ENCODE results near the gene BRD1. TPM values are rescaled to one million over a fixed set of nuclear protein-coding genes. Genes with fewer than 3 reads are reported as not detected.

BRD1 gene
- total and polyA plus RNA-seq, 2 experiments from 2014 or later = 12.3 to 33.8 TPM

DNA sequence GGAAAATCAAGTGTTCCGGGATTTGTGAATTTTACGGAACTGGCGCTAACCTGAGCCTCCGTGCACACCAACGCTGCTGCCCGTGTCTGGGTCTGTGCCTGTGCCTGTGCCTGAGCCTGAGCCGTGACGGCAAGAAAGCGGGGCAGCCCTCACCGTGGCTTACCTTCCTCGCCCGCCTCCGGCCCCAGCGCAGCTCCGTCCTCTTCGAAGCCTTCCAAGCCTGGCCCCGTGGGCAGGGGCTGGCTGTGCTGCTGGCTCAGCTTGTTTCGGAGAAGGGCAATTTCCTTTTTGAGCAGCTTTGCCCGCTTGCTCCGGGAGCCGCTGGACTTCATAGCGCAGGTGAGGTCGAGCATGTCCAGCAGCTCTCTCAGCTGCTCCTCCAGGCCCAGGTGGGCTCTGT is 33.8 kb downstream of the BRD1 start (continued):
- TF ChIP-seq JUNB (IDR thresholded peaks at IDR 0.05; ENCODE audit: unreplicated experiment) = no peak
- TF ChIP-seq NANOG (IDR thresholded peaks at IDR 0.05; ENCODE audit: borderline replicate concordance) = no peak
- no peak for TF ChIP-seq POLR2AphosphoS5 (IDR thresholded peaks at IDR 0.05; ENCODE audit: low read depth)
- TF ChIP-seq, protein P1, sequence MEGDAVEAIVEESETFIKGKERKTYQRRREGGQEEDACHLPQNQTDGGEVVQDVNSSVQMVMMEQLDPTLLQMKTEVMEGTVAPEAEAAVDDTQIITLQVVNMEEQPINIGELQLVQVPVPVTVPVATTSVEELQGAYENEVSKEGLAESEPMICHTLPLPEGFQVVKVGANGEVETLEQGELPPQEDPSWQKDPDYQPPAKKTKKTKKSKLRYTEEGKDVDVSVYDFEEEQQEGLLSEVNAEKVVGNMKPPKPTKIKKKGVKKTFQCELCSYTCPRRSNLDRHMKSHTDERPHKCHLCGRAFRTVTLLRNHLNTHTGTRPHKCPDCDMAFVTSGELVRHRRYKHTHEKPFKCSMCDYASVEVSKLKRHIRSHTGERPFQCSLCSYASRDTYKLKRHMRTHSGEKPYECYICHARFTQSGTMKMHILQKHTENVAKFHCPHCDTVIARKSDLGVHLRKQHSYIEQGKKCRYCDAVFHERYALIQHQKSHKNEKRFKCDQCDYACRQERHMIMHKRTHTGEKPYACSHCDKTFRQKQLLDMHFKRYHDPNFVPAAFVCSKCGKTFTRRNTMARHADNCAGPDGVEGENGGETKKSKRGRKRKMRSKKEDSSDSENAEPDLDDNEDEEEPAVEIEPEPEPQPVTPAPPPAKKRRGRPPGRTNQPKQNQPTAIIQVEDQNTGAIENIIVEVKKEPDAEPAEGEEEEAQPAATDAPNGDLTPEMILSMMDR (conservative IDR thresholded peaks at IDR 0.05; ENCODE audit: low read depth in 2 of 2) = no peak
- no peak for TF ChIP-seq ZNF331 (CRISPR knock-in tag; IDR thresholded peaks at IDR 0.05; ENCODE audit: low read depth)
- TF ChIP-seq, protein P2, sequence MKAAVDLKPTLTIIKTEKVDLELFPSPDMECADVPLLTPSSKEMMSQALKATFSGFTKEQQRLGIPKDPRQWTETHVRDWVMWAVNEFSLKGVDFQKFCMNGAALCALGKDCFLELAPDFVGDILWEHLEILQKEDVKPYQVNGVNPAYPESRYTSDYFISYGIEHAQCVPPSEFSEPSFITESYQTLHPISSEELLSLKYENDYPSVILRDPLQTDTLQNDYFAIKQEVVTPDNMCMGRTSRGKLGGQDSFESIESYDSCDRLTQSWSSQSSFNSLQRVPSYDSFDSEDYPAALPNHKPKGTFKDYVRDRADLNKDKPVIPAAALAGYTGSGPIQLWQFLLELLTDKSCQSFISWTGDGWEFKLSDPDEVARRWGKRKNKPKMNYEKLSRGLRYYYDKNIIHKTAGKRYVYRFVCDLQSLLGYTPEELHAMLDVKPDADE (IDR thresholded peaks at IDR 0.05) = no peak
- no peak for TF ChIP-seq STAT1 (IDR thresholded peaks at IDR 0.05; ENCODE audit: unreplicated experiment)

DNA sequence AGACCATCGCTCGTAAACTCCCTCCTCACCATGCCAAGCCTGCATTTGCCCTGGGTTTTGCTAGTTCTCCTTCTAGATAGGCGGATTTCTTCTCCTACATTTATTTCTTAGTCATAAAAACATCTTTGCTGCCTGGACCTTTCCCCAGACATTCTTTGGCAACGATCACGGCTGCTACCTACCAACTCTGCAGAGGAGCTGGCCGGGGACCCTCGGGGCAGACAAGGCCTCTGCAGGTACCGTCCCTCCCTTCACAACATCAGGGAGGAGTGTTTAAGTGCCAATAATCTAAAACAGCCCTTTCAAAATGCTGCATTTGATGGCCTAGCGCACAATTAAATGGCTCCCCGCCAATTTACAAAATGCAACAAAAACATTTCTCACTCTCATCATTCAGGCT is 34.4 kb downstream of the BRD1 start:
- no peak overlapping the region for H3K4me3 Mint-ChIP-seq
- H3K36me3 Mint-ChIP-seq (ENCODE audit: low read depth) = peaks cover 77% of the 10 kb centered on the region
- no peaks in the 10 kb centered on the region for H3K4me1 ChIP-seq (ENCODE audit: insufficient read depth)

More for the DNA sequence above, 34.4 kb downstream of the BRD1 start:
- H3K4me3 ChIP-seq = no peak overlapping the region
- H3K27me3 ChIP-seq (ENCODE audit: insufficient read depth) = no peaks in the 10 kb centered on the region
- H3K36me3 ChIP-seq (ENCODE audit: insufficient read depth) = peaks cover 10% of the 10 kb centered on the region
- ATAC-seq (no peak), DNase-seq (ENCODE audit: low spot score) (no peak)
- H3K79me2 ChIP-seq (replicated peaks; ENCODE audit: insufficient read depth) = peaks cover 85% of the 10 kb centered on the region
- H4K20me1 ChIP-seq (replicated peaks; ENCODE audit: insufficient read depth) = peaks cover 40% of the 10 kb centered on the region; the same call in 1 of the 2 replicates
- no peak overlapping the region for H2AFZ ChIP-seq
- Mint-ChIP-seq H3K4me1 (peaks cover 15% of the 10 kb centered on the region), H3K9me3 (no peaks in the 10 kb centered on the region), H3K27me3 (ENCODE audit: insufficient read depth, low read depth, poor library complexity) (peaks cover 15% of the 10 kb centered on the region), H3K27ac (no peak overlapping the region)
- no peak overlapping the region for H3K4me2 ChIP-seq
- no peaks in the 10 kb centered on the region; the same call in 1 of the 2 replicates for H3F3A ChIP-seq (replicated peaks; ENCODE audit: low read depth)
- no peak for TF ChIP-seq EZH2phosphoT487 (IDR thresholded peaks at IDR 0.05; ENCODE audit: unreplicated experiment)
- TF ChIP-seq NANOG (IDR thresholded peaks at IDR 0.05; ENCODE audit: borderline replicate concordance) = no peak
- no peak for TF ChIP-seq POLR2AphosphoS5 (IDR thresholded peaks at IDR 0.05; ENCODE audit: low read depth)
- TF ChIP-seq JUNB (IDR thresholded peaks at IDR 0.05; ENCODE audit: unreplicated experiment) = no peak
- no peak for TF ChIP-seq ZNF331 (CRISPR knock-in tag; IDR thresholded peaks at IDR 0.05; ENCODE audit: low read depth)
- no peak for TF ChIP-seq EZH2 (IDR thresholded peaks at IDR 0.05; ENCODE audit: low read depth, unreplicated experiment)
- TF ChIP-seq, protein P1 (conservative IDR thresholded peaks at IDR 0.05; ENCODE audit: low read depth in 2 of 2) = no peak
- TF ChIP-seq, protein P2 (IDR thresholded peaks at IDR 0.05) = no peak
- TF ChIP-seq, protein P3, sequence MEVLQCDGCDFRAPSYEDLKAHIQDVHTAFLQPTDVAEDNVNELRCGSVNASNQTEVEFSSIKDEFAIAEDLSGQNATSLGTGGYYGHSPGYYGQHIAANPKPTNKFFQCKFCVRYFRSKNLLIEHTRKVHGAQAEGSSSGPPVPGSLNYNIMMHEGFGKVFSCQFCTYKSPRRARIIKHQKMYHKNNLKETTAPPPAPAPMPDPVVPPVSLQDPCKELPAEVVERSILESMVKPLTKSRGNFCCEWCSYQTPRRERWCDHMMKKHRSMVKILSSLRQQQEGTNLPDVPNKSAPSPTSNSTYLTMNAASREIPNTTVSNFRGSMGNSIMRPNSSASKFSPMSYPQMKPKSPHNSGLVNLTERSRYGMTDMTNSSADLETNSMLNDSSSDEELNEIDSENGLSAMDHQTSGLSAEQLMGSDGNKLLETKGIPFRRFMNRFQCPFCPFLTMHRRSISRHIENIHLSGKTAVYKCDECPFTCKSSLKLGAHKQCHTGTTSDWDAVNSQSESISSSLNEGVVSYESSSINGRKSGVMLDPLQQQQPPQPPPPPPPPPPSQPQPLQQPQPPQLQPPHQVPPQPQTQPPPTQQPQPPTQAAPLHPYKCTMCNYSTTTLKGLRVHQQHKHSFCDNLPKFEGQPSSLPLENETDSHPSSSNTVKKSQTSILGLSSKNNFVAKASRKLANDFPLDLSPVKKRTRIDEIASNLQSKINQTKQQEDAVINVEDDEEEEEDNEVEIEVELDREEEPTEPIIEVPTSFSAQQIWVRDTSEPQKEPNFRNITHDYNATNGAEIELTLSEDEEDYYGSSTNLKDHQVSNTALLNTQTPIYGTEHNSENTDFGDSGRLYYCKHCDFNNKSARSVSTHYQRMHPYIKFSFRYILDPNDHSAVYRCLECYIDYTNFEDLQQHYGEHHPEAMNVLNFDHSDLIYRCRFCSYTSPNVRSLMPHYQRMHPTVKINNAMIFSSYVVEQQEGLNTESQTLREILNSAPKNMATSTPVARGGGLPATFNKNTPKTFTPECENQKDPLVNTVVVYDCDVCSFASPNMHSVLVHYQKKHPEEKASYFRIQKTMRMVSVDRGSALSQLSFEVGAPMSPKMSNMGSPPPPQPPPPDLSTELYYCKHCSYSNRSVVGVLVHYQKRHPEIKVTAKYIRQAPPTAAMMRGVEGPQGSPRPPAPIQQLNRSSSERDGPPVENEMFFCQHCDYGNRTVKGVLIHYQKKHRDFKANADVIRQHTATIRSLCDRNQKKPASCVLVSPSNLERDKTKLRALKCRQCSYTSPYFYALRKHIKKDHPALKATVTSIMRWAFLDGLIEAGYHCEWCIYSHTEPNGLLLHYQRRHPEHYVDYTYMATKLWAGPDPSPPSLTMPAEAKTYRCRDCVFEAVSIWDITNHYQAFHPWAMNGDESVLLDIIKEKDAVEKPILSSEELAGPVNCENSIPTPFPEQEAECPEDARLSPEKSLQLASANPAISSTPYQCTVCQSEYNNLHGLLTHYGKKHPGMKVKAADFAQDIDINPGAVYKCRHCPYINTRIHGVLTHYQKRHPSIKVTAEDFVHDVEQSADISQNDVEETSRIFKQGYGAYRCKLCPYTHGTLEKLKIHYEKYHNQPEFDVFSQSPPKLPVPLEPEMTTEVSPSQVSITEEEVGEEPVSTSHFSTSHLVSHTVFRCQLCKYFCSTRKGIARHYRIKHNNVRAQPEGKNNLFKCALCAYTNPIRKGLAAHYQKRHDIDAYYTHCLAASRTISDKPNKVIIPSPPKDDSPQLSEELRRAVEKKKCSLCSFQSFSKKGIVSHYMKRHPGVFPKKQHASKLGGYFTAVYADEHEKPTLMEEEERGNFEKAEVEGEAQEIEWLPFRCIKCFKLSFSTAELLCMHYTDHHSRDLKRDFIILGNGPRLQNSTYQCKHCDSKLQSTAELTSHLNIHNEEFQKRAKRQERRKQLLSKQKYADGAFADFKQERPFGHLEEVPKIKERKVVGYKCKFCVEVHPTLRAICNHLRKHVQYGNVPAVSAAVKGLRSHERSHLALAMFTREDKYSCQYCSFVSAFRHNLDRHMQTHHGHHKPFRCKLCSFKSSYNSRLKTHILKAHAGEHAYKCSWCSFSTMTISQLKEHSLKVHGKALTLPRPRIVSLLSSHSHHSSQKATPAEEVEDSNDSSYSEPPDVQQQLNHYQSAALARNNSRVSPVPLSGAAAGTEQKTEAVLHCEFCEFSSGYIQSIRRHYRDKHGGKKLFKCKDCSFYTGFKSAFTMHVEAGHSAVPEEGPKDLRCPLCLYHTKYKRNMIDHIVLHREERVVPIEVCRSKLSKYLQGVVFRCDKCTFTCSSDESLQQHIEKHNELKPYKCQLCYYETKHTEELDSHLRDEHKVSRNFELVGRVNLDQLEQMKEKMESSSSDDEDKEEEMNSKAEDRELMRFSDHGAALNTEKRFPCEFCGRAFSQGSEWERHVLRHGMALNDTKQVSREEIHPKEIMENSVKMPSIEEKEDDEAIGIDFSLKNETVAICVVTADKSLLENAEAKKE (CRISPR knock-in tag; IDR thresholded peaks at IDR 0.05) = no peak
- H3K27ac ChIP-seq (ENCODE audit: low read depth) = no peak overlapping the region
- no peaks in the 10 kb centered on the region for H3K9me2 ChIP-seq (ENCODE audit: insufficient read depth)

Measured in GM23338 (cell line).